GM10847 (cell line): Measurements from ENCODE around the gene COL4A4.

Experiments
- POLR2A ChIP-seq: IDR thresholded peaks from 2 replicates; pipeline ENCODE4 v1.6.1; 2011; ENCODE audit not compliant: insufficient read length; ENCODE audit errors: extremely low read depth

Gene COL4A4

DNA sequence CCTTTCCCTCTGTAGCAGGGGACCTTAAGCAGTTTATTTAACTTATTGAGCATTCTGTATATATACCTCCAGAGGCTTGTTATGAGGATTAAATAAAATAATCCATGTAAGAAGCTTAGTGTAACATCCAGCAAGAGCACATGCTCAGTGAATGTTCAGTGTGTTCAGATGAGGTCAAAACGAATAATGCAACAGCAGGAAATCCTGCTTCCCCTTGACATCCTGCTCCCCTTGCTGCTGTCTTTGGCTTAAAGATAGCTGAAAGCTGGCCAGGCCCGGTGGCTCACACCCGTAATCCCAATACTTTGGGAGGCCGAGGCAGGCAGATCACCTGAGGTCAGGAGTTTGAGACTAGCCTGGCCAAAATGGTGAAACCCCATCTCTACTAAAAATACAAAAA lies 68.7 kb downstream of the COL4A4 start:
- TF ChIP-seq POLR2A: no peak

DNA sequence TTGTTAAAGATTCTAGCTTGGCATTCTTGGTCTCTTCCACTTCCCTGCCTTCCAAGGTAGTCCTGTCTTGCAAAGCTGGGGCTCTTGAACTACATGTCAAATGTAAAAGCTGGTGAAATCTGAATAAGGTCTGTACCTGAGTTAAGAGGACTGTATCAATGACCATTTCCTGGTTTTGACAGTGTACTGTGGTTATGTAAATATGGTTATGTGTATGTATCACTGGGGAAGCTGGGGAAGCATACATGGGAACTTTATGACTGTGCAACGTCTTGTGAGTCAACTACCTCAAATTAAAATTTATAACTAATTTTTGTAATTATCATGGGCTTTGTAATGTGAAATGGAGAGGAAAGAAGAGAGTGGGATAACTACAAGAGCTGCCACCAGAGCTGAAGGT lies 81.7 kb downstream of the COL4A4 start:
- TF ChIP-seq POLR2A: no peak

DNA sequence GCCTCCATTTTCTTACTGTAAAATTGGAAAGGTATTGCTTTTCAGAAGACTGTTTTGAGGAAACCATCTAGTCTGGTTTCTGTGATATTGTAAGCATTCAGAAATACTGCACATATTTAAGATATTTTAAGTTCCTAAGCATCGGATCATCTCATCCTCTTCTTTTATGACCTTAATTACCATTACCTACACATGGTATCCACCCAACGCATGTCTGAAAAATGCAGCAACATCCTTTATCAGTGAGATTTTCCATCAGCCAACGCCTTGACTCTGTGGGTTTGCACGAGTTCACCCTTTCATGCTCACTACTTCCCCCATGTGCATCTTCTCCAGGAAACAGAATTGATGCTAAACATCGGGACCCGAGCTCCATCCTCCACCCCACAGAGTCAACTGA lies 84.3 kb downstream of the COL4A4 start:
- TF ChIP-seq POLR2A: no peak

DNA sequence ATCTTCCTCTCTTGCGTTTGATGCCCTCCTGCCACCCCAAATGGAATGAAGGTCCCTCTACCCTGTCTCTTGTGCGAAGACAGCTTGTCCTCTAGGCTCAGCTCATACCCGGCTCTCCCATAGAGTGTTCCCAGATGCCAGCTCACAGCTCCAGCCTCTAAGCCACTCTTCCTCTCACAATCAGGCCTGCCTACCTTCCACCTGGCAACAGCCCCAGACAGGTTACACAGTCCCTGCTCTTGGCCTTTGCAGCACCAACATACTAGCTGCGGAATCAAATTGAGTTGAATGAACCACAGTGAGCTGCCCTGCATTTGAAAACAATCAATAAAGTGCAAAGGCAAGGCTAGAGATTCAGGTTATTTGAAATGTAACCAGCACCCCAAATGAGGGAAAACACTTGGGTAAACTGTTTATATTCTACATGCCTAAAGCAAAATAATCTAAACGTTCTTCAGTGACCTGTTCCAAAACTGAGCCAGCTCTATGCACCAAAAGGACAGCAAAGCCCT lies 105.1 kb downstream of the COL4A4 start:
- TF ChIP-seq POLR2A: no peak

DNA sequence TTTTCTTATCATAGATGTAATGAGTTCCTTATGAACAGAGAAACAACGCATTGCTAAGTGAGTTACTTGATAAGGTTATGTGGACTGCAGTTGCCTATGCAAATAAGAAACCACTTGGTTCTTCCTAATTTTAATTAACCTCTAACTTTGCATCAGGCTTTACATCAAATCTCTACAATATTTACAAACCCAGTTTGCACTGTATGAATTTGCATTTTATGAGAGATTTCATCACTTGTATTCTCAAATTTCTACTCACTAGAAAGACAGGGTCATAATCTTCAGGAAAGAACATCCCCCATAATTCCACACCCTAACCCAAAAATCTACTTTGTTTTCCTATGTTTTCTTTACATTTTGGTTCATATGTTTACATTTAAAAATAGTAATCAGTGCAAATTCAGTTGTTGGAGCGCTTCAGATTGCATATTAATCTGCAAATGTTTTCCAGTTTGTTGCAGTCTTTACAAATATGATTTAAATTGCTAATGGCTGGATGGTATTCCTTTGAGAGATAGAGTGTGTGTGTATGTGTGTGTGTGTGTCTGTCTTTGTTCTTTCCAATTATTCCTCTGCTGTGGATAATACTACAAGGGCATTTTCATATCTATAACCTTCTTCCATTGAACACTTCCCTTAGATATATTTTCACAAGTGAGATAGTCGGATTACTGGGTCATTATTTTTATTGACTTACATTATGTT lies 106.1 kb downstream of the COL4A4 start:
- no peak for TF ChIP-seq POLR2A

DNA sequence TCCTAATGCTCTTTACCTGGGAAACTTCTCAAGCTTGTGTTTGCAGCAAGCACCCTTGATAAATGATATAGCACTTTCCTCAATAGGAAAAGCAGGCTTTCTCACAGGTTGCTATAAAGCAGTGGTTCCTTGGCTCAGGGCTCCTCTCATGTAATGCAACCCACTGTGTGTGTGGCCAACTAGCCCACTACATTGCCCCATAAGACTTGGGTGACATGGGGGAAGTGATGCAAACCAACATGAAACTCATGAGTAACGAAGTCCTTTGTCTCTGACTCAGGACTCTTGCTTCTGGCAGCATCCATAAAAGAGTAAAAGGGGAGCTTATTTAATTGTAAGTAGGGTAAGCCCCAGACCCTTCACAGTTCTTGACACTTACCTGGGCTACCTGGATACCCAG lies 106.9 kb downstream of the COL4A4 start:
- no peak for TF ChIP-seq POLR2A

DNA sequence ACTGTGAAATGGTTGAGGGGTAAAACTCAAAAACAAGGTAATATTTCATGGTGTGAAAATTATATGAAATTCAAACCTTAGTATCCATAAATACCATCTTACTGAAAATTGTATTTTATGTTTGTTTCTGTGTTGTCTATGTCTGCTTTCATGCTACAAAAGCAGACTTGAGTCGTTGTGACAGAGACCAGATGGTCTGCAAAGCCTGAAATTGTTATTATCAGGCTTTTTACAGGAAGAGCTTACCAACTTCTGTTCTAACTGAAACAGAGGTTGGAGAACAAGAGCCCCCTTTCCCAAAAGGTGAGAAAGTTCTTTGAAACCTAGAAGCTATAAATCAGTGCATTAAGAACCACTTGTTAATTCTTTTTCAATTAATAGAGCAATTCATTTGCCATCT lies 110.0 kb downstream of the COL4A4 start:
- no peak for TF ChIP-seq POLR2A

DNA sequence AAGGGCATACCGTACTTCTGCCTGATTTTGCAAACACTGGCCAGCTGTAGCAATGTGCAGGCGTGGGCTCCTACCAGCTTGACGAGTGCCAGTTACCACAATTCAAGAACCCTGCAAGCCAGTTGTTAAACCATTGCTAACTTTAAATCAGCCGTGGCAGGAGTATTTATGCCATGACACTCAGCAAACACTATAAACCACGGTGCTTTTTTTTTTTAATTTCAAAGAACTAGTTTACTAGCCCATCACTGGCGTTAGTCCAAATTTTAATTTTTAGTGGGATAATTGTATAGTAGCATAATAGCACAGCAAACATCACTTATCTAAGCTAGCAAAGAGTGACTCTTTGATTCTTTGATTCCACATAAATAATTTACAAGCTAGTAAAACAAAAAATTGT lies 111.1 kb downstream of the COL4A4 start:
- no peak for TF ChIP-seq POLR2A

DNA sequence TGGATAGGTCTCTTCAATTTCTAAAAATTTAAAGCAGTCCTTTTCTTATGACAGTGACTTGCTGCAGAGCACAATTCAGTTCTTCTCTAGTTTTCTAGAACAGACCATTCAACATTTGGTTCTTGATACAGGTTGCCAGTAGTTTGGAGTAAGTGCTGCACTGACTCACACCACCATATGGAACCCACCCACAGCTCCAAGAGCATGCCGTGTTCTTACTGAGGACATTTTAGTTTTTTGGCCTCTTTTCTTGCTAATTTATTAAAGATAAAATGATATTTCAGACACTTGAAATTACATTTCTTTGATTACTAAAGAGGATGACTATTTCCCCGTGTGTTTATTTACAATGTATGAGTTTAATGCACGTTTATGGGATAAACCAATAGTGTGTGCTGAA lies 120.0 kb downstream of the COL4A4 start:
- no peak for TF ChIP-seq POLR2A

DNA sequence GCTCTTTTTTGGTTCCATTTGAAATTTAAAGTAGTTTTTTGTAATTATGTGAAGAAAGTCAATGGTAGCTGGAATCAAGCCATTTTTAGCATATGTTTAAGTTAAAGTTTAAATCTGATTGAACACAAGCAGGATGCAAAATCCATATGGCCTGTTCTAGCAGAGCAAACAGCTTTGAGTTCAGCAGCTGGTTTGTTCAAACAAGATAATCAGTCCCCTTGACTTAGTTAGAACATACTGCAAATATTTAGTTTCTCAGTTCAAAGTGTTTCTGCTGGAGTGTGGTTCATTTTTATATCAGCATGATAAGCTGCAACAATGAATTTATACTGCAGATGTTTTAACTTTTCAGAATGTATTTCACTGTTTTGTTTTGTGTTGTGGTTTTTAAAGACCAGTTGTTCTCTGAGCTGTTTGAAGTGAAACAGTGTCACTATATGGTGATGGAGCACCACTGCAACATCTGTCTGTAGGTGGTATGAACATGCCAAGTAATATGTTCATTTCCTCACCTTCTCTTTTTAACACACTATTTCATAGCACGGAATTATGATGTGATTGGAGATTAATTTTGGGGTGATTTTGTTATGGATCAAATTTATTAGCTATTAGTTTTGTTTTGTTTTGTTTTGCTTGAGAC lies 125.3 kb downstream of the COL4A4 start:
- TF ChIP-seq POLR2A: no peak

DNA sequence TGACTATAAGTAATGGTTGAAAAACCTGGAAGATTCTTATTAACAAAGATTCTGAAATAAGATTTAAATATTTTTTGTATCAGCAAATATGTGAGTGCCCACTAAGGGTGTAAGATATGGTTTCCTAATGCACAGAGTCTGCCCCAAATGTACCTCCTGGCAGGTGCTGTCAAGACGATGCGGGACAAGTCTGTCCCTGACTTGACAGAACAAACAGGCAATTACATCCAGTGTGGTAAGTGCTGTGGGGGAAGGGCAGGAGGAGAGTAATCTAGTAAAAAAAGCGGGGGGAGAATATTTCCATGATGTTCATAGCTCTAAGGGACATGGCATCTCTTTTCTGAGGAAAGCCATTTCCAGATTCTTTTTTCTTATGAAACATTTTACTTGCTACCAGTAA lies 127.5 kb downstream of the COL4A4 start:
- TF ChIP-seq POLR2A: no peak

DNA sequence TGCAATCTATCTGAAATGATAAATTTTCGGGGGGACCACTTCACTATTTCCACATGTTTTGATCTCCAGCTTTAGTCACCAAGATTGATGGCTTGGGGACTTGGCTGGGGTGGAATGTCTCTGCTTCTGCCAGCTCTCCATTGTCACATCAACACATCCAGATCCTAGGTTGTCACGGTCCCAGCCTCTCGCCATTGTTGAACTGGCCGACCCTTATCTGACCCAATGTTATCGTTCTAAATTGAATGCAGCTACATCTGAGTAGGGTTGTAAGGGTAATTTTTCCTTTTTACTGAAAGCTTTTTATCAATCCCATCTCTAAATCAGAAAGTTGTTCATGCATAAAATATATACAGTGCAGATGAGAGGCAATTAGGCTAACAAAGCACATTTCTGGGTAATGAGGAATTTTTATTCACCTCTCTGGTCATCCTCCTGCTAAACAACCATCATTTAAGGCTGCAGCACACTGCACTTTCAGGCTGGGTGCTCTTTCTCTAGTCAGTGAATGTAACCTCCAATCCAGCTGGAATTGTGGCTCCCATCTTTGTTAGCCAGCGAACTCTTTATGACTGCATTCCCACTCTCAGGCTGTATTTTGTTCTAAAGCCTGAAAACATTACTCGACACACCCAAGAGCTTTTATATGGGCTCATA lies 128.2 kb downstream of the COL4A4 start:
- no peak for TF ChIP-seq POLR2A

DNA sequence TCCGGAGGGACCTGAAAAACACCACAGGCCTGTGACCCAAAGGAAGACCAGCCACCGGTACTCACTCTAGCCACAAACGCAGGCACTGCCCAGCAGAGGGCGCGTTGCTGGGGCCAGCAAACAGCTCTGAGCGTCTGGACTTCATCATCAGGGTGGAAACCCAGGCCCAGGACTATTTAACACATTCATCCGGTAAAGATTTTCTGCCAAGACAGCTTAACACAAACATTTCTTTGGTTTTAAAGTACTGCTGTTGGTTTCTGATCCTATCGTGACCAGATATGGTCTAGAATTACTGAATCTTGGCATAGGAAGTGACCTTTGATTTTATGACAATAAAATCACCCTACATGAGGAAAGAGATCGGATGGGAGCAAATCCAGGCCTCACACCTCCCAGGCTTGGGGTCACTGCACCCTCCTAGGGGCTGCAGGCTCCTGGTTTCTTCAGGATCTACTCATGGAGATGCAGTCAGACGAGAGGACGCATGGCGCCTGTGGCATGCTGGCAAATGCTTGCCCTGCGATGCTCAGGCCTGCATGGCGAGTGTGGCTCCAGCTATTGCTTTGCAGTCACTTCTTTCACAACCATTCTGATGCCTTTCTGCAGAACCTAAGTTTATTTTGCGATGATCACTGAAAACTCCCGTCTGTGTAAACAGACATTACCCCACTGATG lies 130.4 kb downstream of the COL4A4 start:
- no peak for TF ChIP-seq POLR2A

DNA sequence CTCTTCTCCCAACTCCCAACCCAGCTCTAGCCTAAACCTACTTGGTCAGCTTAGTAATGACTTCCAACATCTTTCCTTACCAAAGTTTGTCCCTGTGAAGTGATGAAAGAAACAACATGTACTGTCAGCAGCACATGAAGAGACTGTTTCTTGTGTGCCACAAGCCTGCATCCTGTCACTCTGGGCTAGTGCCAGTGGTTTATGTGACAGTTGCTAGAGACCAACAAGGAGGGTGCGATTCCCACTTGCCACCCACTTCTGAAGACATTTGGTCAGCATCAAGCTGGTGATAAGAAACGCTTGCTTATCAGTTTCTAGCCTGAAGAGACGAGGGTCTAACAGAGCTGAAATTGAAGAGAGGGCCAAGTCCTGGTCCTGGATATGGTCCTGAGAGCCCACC lies 132.6 kb downstream of the COL4A4 start:
- no peak for TF ChIP-seq POLR2A

DNA sequence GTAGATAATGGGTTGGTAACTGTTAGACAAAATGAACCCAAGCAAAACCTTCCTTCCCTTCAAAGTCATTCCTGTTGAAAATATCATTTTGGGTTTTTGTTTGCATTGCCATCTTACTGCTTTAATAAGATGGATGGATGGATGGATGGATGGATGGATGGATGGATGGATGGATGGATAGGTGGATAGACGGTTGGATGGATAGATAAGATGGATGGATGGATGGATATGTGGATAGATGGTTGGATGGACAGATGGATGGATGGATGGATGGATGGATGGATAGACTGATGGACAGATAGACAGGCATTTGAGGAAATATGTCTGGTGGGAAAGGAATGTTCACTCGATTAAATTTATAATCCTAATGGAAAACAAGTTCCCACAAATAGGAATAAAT lies 133.2 kb downstream of the COL4A4 start:
- TF ChIP-seq POLR2A: no peak

DNA sequence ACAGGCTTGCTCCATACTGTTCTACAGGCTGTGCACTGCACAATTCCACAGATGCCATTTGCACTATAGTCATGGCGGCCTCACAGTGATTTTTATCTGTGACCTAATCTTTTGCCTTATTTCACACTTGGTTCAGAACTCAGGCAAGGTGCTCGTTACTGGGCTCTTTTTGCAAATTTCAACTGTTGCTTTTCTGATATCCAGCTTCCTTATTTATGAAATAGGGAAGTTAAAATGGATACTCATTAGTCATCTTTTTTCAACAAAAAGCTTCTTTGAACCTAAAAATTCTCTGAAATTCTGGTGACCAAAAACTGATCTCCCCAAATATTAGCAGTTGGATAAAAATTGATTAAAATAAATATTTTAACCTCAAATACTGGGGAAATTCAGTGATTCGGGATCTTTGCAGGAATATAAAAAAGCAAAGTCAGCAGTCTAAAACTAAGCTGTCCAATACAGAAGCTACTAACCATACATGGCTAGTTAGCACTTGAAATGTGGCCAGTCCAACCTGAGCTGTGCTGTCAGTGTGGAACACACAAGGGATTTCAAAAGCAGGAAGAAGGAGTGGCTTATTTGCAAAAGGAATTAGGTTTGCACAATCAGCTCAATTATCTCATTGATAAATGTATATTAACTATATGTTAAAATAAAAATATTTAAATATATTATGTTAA lies 134.4 kb downstream of the COL4A4 start:
- no peak for TF ChIP-seq POLR2A

DNA sequence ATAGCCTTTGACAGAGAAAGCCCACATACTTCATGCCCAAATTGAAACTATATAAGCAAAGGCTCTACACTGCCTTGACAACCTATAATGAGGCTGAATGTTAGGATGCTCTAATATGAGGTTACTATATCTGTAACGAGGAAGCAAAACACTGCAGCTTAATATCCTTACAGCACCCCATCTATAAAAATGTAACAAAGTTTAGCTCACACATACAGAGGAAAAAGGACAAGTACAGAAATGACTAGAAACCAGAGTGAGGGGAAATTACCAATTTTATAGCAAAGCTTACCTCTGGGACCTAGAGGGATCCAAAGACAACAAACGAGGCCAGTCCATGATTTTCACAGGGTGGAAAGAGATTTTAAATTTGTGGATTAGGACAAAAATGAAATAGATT lies 138.5 kb downstream of the COL4A4 start:
- TF ChIP-seq POLR2A: no peak
